HG03196 (cell line): ENCODE measurements around the gene GHRH.

ENCODE experiments used
- ATAC-seq: cut with Tn5 transposase; IDR thresholded peaks from one replicate; pipeline ENCODE4 v1.9.1; 2021; ENCODE audit not compliant: unreplicated experiment

GHRH gene

DNA sequence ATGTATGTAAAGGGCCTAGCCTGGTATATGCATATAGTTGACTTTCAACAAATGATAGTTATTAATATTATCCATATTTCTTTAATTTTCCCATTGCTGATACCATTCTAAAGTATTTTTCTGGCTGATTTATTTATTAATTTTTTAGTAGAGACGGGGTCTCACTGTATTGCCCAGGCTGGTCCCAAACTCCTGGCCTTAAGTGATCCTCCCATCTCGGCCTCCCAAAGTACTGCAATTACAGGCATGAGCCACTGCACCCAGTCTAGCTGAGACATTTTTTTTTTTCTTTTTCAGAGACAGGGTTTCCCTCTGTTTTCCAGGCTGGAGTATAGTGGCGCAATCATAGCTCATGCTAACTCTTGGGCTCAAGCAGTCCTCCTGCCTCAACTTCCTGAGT lies 52.4 kb downstream of the GHRH start:
- no peak for ATAC-seq

- ATAC-seq, result no peak
These were observed 54.4 kb downstream of the GHRH start for GRCh38 chr20:37207171-37207570.

GRCh38 chr20:37205794-37206193 lies 55.8 kb downstream of the GHRH start:
- no peak for ATAC-seq

GRCh38 chr20:37205130-37205529 lies 56.5 kb downstream of the GHRH start:
- no peak for ATAC-seq

GRCh38 chr20:37204056-37204455 lies 57.6 kb downstream of the GHRH start:
- no peak for ATAC-seq

DNA sequence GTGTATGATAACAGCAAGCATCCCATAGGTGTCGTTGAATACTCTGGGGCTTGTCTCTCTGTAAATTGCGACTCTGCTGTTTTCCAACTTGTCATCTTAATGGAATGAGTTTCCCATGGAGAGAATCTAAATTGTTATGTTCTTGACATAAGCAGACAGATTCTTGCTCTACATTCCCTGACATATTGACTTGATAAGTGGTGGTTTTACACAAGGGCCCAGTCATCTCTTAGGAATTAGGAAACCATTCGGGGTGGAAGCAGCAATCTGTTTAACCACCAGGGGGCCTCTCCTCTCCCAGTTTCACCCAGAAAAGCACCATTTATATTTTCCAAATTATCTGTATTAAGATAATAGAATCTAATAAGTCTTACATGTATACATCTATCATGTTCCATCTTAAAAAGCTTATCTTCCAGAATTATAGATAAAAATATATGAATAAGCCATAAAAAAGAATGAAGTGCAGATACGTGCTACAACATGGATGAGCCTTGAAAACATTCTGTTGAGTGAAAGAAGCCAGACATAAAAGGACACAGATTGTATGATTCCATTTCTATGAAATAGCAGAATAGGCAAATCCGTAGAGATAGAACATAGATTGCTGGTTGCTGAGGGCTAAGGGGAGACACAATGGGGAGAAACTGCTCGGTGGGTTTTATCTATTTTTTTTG lies 59.2 kb downstream of the GHRH start:
- ATAC-seq, result no peak

- ATAC-seq, result no peak
These were observed 59.8 kb downstream of the GHRH start for GRCh38 chr20:37201827-37202162.
